HG02759 (cell line): ENCODE data around the gene AIG1.
"Not testable (repeated sequence)": the region's sequence is repeated elsewhere in the genome, so short reads cannot be mapped to it uniquely, and the experiment has no call there.

ENCODE experiments used
- ATAC-seq: cut with Tn5 transposase; IDR thresholded peaks from one replicate; pipeline ENCODE4 v1.9.1; 2021; ENCODE audit warnings: mild to moderate bottlenecking, moderate library complexity; ENCODE audit not compliant: unreplicated experiment

Gene AIG1

DNA sequence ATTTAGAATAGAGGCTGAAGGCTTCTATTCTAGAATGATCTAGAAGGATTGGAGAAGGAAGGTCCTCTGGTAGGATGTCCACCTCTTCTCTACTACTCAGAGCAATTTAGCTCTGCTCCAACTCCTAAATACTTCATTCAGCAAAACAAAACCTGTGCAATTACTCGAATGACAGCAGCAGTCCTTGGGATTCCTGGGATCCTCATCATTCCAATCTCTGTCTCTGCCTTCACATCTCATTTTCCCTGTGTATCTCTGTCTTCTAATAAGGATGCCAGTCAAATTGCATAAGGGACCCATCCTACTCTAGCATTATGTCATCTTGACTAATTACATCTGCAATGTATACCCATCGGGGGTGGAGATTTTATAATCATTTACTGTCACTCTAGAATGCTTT is 5.5 kb upstream of the AIG1 start:
- no peak for ATAC-seq

DNA sequence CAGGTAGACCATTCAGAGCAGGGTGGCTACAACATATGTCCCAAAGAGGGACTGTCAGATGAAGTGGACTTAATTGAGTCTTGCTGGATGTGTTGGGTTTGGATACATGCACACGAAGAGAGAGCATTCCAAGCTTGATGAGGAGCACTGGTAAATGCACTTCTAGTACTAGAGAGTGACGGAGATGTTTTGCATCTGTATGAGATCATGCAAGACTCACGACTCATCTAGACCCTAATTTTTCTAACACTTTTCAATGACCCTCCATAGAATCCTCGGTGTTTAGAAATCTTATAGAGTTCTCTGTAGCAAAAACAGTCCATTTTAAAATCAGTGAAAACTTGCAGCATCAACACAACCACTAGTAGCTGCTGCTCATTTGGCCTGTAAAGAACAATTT is 4.8 kb upstream of the AIG1 start:
- no peak for ATAC-seq

DNA sequence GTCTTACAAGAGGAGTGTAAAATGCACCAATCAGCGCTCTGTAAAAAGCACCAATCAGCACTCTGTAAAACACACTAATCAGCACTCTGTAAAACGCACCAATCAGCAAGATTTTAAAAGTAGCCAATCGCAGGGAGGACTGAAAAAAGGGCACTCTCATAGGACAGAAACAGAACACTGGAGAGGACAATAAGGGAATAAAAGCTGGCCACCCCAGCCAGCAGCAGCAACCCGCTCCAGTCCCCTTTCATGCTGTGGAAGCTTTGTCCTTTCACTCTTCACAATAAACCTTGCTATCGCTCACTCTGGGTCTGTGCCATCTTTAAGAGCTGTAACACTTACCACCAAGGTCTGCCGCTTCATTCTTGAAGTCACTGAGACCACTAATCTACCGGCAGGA is 1.7 kb upstream of the AIG1 start:
- ATAC-seq, result no peak

DNA sequence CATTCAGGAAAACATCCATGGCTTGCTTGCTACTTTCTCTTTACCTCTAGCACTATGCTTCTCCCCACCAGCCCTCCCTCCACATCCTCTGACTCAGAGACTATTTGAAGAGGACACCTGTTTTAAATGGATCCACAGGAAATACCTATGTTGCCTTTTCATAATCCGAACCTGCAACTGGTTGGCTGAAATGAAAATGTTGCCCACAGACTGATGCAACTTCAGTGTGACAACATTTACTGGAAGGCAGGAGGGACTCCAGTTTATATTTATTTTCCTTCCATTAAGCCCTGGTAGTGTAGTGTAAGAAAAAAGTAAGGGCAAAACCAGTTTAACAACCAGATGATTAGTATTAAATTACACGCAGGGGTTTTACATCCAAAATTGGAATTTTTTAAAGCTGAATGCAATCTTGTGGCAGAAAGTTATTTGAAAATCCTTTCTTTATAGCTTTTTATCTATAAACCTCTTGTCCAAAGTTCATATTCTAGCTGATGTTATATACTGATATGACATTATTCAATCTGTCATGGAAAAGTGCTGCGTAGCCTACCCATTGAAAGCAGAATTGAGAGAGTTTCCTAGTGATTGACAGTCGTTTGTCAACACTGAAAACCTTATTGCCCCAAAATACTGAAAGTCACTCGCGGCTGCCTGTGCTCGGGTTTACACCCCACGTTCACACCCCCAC is 881 bp upstream of the AIG1 start:
- no peak for ATAC-seq

DNA sequence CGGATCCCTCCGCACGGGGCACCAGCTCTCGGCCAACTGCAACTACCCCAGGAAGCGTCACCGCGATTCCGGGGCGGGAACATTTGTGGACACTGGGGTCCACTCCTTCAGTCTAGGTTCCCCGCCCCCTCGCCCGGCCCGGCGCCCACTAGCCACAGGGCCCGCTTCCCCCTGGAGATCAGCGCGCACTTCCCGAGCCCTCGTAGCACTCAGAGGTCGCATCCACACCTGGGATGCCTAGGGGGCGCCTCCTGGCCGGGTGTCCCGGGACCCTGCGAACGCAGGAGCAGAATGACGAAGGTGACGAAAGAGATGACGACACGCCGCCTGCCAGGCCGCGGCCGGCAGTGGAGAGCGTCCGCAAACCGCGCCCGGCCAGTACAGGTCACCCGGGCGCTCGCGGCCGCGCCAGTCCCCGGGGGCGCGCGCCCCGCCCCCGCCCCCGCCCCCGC is 309 bp upstream of the AIG1 start:
- ATAC-seq, result peak; percentile 72

DNA sequence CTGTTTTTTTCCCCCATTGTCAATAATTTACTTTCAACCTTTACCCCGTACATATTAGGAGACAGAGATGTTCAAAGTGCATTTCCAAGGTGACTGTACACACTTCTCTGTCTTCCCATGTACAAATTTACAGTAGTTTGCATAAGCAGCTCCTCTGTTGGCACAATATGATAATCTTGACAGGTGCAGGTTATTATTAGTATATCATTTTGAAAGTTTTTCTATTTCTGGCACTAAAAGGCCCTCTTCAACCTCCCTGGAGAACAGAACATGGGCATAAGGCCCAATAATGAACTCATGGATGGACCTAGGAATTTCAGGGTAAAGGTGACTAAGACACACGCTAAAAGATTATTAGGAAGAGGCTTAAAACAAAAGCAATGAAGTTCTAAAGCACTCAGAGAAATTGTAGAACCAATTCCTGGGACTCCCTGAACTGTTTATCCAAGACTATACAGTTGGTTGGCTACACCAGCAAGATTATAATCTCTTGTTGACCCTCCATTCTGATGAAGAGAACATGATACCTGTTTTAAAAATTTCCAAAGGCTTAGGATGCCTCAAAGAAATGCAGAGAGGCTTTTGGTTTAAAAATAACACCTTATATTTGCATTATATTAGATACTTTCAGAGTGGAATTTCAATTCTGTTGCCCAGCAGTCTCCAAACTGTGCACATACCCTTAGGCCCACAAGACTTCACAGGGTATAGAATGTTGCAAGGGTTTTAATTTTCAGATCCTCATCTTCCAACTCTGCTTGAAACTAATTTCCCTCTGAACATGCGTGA is 1.1 kb downstream of the AIG1 start:
- ATAC-seq, result peak; percentile 16

DNA sequence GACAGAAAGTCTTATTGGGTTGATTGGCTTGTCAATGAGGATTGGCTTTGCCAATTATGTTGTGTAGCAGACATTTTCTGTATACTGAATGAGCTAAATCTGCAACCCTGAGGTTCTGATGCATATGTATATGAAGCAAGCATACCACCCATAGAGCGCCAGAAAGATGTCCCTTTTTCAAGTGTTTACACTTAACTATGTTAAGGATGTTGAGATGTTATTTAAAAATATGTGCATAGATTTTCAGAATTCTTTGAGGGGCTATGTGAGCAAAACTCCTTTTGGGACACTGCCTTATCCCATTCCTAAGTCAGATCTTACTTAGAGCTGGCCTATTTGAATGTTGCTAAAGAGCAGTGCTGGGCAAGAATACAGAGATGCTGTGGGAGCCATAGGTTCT is 1.9 kb downstream of the AIG1 start:
- ATAC-seq, result no peak

DNA sequence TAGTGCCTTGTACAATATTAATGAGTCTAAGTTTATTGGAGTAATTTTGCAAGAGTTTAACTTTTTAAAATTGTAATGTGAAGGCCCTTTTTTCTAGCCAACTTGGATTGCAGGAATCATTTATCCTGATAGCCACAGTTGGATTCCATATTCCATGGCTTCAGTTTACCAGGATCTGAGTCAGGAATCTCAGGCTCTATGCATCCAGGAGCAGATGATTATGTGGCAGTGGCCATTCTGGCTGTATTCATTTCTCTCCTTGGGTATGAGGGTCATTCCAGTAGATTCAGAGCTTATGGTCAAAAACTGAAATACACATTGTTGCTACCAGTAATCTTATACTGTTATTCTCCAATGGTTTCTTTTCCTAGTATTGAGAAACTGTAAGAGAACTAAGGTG is 2.9 kb downstream of the AIG1 start:
- no peak for ATAC-seq

DNA sequence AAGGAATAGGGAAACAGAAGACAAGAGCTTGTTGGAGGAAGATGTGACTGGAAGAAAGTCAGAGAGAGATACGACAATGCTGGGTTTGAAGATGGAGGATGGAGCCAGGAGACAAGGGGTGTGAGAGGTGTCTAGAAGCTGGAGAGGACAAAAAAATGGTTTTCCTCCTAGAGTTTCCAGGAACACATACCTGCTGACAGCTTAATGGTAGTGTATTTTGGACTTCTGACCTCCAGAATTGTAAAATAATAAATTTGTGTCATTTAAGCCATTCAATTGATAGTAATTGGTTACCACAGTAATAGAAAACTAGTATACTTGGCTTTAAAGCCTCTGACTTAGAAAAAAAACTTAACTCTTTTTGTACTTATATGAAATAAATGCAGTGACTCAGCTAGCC is 3.6 kb downstream of the AIG1 start:
- ATAC-seq, result no peak

DNA sequence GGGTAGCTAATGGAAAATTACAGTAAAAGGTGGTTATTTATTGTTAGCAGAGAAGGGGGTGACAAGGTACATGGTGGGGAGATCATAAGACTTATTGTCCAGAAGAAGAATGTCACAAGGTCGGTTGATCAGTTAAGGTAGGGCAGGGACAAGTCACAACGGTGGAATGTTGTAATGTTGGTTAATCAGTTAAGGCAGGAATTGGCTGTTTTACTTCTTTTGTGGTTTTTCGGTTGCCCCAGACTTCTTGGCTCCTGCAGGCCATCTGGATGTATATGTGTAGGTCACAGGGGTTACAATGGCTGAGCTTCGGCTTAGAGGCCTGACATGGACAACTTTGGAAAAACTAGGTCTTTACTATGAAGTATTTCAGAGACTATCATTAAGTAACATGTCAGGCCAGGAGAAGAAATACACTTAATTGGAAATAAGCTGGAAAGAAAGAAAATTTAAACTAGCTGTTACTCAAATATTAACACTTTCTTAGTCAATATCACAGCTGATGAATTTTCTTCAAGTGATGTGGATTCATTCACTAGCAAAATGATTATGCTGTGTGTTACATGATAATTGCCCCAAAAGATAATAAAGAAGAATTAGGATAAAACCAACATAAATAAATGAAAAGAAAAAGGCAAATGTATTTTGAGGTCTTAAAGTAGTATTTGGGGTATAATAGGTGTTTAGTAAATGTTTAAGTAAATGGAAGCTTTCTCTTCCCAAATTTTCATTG is 4.4 kb downstream of the AIG1 start:
- no peak for ATAC-seq

DNA sequence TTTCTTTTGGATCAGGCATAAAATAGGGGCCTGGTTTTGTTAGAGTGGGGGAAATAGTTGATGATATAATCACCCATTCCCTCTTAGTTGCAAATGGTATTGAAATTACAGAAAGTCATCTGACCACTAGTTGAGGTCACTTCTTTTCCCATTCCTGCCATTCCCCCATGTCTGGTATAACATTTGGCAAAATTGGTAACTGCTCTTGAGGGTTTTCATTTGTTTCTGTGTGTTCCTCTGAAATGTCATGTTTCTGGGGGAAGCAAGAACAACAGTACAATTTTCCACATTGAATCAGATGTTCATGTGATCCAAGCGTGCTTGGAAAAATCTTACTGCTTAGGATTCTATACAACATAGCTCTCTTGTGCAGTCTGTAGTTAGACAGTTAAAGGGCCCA is 7.3 kb downstream of the AIG1 start:
- no peak for ATAC-seq

DNA sequence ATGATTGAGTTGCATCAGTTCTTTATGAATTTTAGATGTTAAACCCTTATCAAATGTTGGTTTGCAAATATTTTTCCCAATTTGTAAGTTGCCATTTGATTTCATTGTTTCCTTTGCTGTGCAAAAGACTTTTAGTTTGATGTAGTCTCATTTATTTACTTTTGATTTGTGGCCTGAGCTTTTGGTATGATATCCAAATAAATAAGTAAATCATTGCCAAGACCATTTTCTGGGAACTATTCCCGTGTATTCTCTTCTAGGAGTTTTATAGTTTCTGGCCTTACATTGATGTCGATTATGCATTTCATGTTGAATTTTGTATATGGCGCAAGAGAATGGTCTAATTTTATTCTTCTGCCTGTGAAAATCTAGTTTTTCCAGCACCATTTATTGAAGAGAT is 13.4 kb downstream of the AIG1 start:
- no peak for ATAC-seq

DNA sequence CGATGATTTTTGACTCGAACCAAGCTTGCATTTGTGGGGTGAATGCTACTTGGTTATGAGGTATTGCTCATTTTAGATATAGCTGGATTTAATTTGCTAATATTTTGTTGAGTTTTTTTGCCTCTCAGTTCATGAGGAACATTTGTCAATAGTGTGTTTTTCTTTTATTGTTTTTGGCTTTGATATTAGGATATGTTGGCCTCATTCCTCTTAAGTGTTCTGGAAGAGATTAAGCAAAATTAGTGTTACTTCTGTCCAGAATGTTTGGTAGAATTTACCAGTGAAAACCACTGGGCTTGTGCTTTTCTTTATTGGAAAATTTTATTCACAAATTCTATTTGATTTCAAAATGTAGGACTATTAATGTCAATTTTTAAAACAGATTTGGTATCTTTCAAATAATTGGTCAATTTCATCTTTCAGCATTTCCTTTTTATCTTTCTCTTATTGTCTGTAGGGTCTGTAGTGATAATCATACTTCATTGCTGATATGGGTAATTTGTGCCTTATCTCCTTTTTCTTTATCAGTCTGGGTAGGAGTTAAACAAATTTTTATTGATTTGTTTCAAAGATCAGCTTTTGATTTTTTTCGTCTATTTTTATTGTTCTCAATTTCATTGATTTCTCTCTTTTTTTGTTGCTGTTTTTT is 14.1 kb downstream of the AIG1 start:
- ATAC-seq, result no peak

DNA sequence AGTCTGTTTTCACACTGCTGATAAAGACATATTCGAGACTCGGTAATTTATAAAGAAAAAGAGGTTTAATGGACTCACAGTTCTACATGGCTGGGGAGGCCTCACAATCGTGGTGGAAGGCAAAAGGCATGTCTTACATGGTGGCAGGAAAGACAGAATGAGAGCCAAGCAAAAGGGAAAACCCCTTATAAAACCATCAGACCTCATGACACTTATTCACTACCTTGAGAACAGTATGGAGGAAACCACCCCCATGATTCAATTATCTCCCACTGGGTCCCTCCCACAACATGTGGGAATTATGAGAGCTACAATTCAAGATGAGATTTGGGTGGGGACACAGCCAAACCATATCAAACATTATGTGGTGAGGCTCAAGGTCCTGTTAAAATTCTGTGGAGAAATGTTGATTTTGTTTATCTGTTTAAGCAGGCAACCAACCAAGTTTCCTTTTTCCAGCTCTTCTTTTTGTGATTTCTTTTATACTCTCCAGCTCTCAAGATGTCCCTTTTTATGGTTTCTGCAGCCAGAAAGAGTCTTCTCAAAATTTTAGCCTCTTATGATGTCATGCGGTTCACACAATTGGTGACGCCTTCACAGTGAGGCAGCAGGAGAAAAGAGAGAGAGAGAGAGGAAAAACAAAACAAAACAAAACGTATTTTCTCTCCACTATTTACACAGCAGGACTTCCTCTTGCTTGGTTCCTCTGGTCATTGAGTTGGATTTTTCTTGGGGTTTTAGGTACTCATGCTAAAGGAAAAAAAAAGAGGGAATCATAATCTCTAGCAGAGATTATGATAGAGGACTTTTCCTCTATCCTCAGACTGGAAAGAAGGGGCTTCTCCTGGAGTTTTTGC is 18.0 kb downstream of the AIG1 start:
- ATAC-seq, result no peak

DNA sequence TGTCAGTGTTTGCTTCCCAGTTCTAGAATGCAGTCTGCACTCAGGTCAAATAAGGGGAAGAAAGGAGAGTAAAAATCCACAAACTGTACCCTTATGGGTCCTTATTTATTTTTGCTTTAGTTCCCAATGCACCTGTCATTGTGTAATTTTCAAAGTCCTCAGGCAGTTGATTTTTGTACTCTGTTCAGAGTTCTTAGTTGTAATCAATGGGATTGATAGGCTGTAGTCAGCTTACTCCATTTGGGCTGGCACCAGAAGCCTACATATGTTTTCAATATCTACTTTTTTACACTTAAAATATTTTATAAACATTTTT is 18.6 kb downstream of the AIG1 start:
- no peak for ATAC-seq

DNA sequence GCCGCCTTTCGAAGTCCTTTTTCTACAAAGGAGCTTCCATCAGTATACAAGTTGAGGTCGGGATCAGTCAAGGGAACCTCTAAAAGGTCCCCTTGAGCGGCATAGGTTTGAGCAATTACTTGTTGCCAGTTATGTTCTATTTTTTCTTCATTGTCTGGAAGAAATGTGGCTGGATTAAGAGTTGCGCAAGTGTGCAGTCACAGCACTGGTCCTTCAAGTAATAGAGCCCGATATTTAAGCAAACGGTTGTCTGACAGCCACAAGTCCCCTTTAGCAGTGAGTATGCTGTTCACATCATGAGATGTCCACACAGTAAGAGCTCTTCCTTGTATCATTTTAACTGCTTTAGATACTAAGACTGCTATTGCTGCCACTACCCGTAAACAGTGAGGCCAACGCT is 21.6 kb downstream of the AIG1 start:
- not testable (repeated sequence) for ATAC-seq

DNA sequence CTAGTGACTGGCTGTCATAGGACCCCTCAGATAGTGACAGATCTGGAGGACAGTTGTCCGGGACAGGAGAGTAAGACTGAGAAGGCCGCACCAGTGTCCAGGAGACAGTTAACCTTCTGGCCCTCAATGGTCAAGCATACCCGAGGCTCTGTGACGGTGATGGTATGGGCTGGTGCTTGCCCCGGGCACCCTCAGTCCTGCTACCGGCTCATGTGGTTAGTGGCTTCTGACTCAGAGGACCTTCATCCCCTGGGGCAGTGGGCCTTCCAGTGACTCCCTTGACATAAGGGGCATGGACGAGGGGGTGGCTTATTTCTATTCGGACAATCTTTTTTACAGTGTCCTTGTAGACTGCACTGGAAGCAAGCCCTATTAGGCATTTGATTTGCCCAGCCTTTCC is 23.3 kb downstream of the AIG1 start:
- ATAC-seq, result not testable (repeated sequence)

DNA sequence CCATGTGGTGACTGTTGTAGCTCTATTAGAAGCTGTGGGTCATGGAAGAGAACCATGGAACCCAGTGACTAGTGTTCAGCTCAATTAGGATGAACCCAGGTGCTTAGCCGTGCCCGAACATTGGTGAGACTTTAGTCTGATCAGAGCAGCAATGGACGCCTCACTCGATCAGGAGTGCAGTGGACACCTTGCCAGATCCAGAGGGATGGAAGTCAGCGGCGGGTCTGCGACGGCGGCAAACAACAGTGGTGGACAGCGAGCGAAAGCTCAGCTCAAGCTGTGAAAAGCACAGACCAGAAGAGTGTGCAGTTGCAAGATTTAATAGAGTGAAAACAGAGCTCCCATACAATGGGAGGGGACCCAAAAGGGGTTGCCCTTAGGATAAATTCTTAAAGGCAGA is 26.6 kb downstream of the AIG1 start:
- ATAC-seq, result not testable (repeated sequence)

DNA sequence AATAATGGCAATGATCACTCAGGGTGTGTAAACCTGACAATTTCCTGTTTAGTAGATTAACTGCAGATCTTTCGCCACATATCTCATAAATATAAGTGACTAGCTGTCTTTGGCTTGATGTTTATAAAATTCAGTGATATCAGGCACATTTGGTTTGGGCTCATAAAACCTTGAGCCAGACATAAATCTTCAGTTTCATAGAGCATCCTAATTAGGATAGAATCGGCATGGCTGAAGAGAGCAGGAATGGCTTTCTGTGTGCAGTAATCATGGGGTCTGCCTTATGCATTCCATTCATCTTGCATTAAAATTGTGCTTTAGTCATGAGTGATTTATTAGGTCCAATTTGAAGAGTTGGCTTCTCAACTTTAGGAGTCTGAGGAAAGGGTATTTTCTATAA is 27.2 kb downstream of the AIG1 start:
- ATAC-seq, result no peak

DNA sequence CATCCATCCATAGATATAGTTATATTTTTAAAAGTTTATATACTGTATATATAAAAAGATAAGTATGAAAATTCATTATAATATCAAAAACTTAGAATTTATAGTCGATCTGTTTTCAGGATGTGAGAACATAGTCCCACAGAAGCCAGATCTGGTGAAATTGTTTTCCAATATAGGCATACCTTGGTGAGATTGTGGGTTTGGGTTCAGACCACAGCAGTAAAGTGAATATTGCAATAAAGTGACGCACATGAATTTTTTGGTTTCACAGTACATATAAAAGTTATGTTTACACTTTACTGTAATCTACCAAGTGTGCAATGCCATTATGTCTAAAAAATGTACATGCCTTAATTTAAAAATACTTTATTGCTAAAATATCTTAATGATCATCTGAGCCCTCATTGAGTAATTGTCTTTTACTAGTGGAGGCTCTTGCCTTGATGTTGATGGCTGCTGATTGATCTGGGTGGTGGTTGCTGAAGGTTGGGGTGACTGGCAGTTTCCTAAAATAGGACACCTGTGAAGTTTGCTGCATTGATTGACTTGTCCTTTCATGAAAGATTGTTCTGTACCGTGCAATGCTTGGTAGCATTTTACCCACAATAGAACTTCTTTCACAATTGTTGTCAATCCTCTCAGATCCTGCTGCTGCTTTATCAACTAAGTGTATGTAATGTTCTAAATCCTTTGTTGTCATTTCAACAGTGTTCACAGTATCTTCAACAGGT is 29.8 kb downstream of the AIG1 start:
- no peak for ATAC-seq
